Stimulated activated memory B cell treated with anti-CD40 and anti-IgM and Interleukin-4, amounts not matched to agents 10 μg/mL and 1 μg/mL and 100 μg/mL, for 72 hours (primary cell): ENCODE data around the gene AGAP9.
"Not testable (repeated sequence)": the region's sequence is repeated elsewhere in the genome, so short reads cannot be mapped to it uniquely, and the experiment has no call there.

Experiments
- ATAC-seq: fragments of 150-1000 bp; cut with Tn5 transposase; 2 replicates; pipeline ENCODE4 v1.10.0; 2021
- H3K27ac Mint-ChIP-seq: one replicate; pipeline ENCODE4 v1.8.0; 2022; ENCODE audit warnings: mild to moderate bottlenecking, mixed read lengths
- H3K27me3 Mint-ChIP-seq: one replicate; pipeline ENCODE4 v1.8.0; 2022; ENCODE audit warnings: mixed read lengths
- H3K36me3 Mint-ChIP-seq: one replicate; pipeline ENCODE4 v1.8.0; 2022; ENCODE audit warnings: mixed read lengths
- H3K4me1 Mint-ChIP-seq: one replicate; pipeline ENCODE4 v1.8.0; 2022; ENCODE audit warnings: mixed read lengths
- H3K4me3 Mint-ChIP-seq: one replicate; pipeline ENCODE4 v1.8.0; 2022; ENCODE audit warnings: mild to moderate bottlenecking, moderate library complexity, mixed read lengths
- H3K9me3 Mint-ChIP-seq: one replicate; pipeline ENCODE4 v1.8.0; 2022; ENCODE audit warnings: mixed read lengths

The AGAP9 gene

GRCh38 chr10:47472647-47473046 is 50.8 kb downstream of the AGAP9 start:
- H3K27me3 Mint-ChIP-seq, H3K36me3 Mint-ChIP-seq, H3K4me1 Mint-ChIP-seq, H3K9me3 Mint-ChIP-seq, H3K4me3 Mint-ChIP-seq, H3K27ac Mint-ChIP-seq: not testable (repeated sequence)
- peak; percentile 31 for ATAC-seq

GRCh38 chr10:47472072-47472471 is 51.4 kb downstream of the AGAP9 start:
- not testable (repeated sequence) for H3K27ac Mint-ChIP-seq, H3K27me3 Mint-ChIP-seq, H3K9me3 Mint-ChIP-seq, H3K4me3 Mint-ChIP-seq, H3K36me3 Mint-ChIP-seq, ATAC-seq, H3K4me1 Mint-ChIP-seq

GRCh38 chr10:47468731-47469528 is 54.5 kb downstream of the AGAP9 start:
- ATAC-seq, H3K36me3 Mint-ChIP-seq, H3K27ac Mint-ChIP-seq, H3K4me1 Mint-ChIP-seq, H3K27me3 Mint-ChIP-seq, H3K9me3 Mint-ChIP-seq, H3K4me3 Mint-ChIP-seq: not testable (repeated sequence)

GRCh38 chr10:47467957-47468356 is 55.5 kb downstream of the AGAP9 start:
- H3K4me1 Mint-ChIP-seq, H3K27me3 Mint-ChIP-seq, H3K4me3 Mint-ChIP-seq, H3K9me3 Mint-ChIP-seq, H3K27ac Mint-ChIP-seq, H3K36me3 Mint-ChIP-seq, ATAC-seq: not testable (repeated sequence)

- H3K27me3 Mint-ChIP-seq, H3K4me1 Mint-ChIP-seq, H3K36me3 Mint-ChIP-seq, H3K4me3 Mint-ChIP-seq, H3K9me3 Mint-ChIP-seq, ATAC-seq, H3K27ac Mint-ChIP-seq: not testable (repeated sequence)
Measured at GRCh38 chr10:47467458-47467857, 56.0 kb downstream of the AGAP9 start.

- not testable (repeated sequence) for H3K4me3 Mint-ChIP-seq, H3K27ac Mint-ChIP-seq, ATAC-seq, H3K9me3 Mint-ChIP-seq, H3K4me1 Mint-ChIP-seq, H3K36me3 Mint-ChIP-seq
- H3K27me3 Mint-ChIP-seq, result peaks cover 10% of the 10 kb centered on the region
Measured at GRCh38 chr10:47465216-47465917, 58.1 kb downstream of the AGAP9 start.

GRCh38 chr10:47462577-47463358 is 60.7 kb downstream of the AGAP9 start:
- not testable (repeated sequence) for ATAC-seq, H3K36me3 Mint-ChIP-seq, H3K27ac Mint-ChIP-seq, H3K4me3 Mint-ChIP-seq, H3K9me3 Mint-ChIP-seq, H3K4me1 Mint-ChIP-seq
- H3K27me3 Mint-ChIP-seq, result peaks cover 20% of the 10 kb centered on the region

- ATAC-seq, result peak; percentile 17
- H3K9me3 Mint-ChIP-seq, H3K4me1 Mint-ChIP-seq, H3K27ac Mint-ChIP-seq, H3K36me3 Mint-ChIP-seq: not testable (repeated sequence)
- peak overlapping the region; percentile 62 for H3K4me3 Mint-ChIP-seq
- peaks cover 22% of the 10 kb centered on the region for H3K27me3 Mint-ChIP-seq
Measured at GRCh38 chr10:47461261-47461687, 62.2 kb downstream of the AGAP9 start.

- Mint-ChIP-seq H3K27me3 (peaks cover 42% of the 10 kb centered on the region), H3K4me3 (no peak overlapping the region), H3K9me3 (no peaks in the 10 kb centered on the region), H3K4me1 (peaks cover 8% of the 10 kb centered on the region), H3K27ac (no peak overlapping the region), H3K36me3 (no peaks in the 10 kb centered on the region)
- no peak for ATAC-seq
Measured at GRCh38 chr10:47458466-47459154, 64.8 kb downstream of the AGAP9 start.

GRCh38 chr10:47457826-47458225 is 65.6 kb downstream of the AGAP9 start:
- Mint-ChIP-seq H3K27ac (no peak overlapping the region), H3K9me3 (no peaks in the 10 kb centered on the region), H3K4me3 (no peak overlapping the region), H3K36me3 (no peaks in the 10 kb centered on the region), H3K4me1 (peaks cover 8% of the 10 kb centered on the region), H3K27me3 (peaks cover 47% of the 10 kb centered on the region)
- ATAC-seq, result no peak

GRCh38 chr10:47457528-47457820 is 66.0 kb downstream of the AGAP9 start:
- Mint-ChIP-seq H3K27ac (no peak overlapping the region), H3K4me1 (peaks cover 8% of the 10 kb centered on the region), H3K36me3 (no peaks in the 10 kb centered on the region), H3K27me3 (peaks cover 50% of the 10 kb centered on the region), H3K9me3 (no peaks in the 10 kb centered on the region), H3K4me3 (no peak overlapping the region)
- ATAC-seq, result no peak

- no peak overlapping the region for H3K4me3 Mint-ChIP-seq
- H3K4me1 Mint-ChIP-seq, result peaks cover 8% of the 10 kb centered on the region
- ATAC-seq, result no peak
- H3K27ac Mint-ChIP-seq, result no peak overlapping the region
- H3K36me3 Mint-ChIP-seq, result no peaks in the 10 kb centered on the region
- H3K27me3 Mint-ChIP-seq, result peaks cover 55% of the 10 kb centered on the region
- H3K9me3 Mint-ChIP-seq, result no peaks in the 10 kb centered on the region
Measured at GRCh38 chr10:47456794-47457527, 66.5 kb downstream of the AGAP9 start.

GRCh38 chr10:47456079-47456785 is 67.2 kb downstream of the AGAP9 start:
- ATAC-seq, result no peak
- Mint-ChIP-seq H3K9me3 (no peaks in the 10 kb centered on the region), H3K4me1 (peaks cover 4% of the 10 kb centered on the region), H3K4me3 (no peak overlapping the region), H3K27me3 (peaks cover 49% of the 10 kb centered on the region), H3K27ac (no peak overlapping the region), H3K36me3 (no peaks in the 10 kb centered on the region)

- H3K4me3 Mint-ChIP-seq, H3K36me3 Mint-ChIP-seq, ATAC-seq, H3K4me1 Mint-ChIP-seq, H3K9me3 Mint-ChIP-seq, H3K27ac Mint-ChIP-seq: not testable (repeated sequence)
- peaks cover 46% of the 10 kb centered on the region for H3K27me3 Mint-ChIP-seq
Measured at GRCh38 chr10:47455350-47456078, 67.9 kb downstream of the AGAP9 start.
